Breast epithelium (tissue), 4 donors: Measurements from ENCODE around the gene ABHD16B. TPM values are rescaled to one million over a fixed set of nuclear protein-coding genes. Genes with fewer than 3 reads are reported as not detected.
A peak's percentile ranks its signal among the peaks of the same experiment; 100 is the strongest.

Experiments used
- DNase-seq, 2 donors: peaks; one replicate each; pipeline ENCODE4 v3.0.0-alpha.2; 2019; ENCODE audit warnings: low spot score in 2 of 2
- H3K27ac ChIP-seq, 2 donors: fragments of 200-600 bp; sonication (generic) in 1 of 2; one replicate each; pipeline ENCODE4 v1.5.1; 2016 to 2019; ENCODE audit warnings: mild to moderate bottlenecking in 1 of 2
- H3K27me3 ChIP-seq, 2 donors: fragments of 200-600 bp; sonication (generic) in 1 of 2; one replicate each; pipeline versions ENCODE4 v1.5.1 to v1.6.0; 2017 to 2019; ENCODE audit warnings: control low read depth in 1 of 2, mild to moderate bottlenecking in 1 of 2
- H3K36me3 ChIP-seq: fragments of 200-600 bp; one replicate; pipeline ENCODE4 v1.5.1; 2019
- H3K4me1 ChIP-seq, 2 donors: fragments of 200-600 bp; sonication (generic); one replicate each; pipeline ENCODE4 v1.5.1; 2016 to 2019; ENCODE audit warnings: control low read depth in 1 of 2
- H3K4me3 ChIP-seq, 3 donors: fragments of 200-600 bp; sonication (generic); 1 replicate in 2 of 3; 2 replicates in 1 of 3; pipeline ENCODE4 v1.5.1; 2016 to 2019; ENCODE audit warnings: mild to moderate bottlenecking in 3 of 3, moderate library complexity in 2 of 3
- H3K9me3 ChIP-seq, 2 donors: fragments of 200-600 bp; sonication (generic) in 1 of 2; one replicate each; pipeline ENCODE4 v1.5.1; 2016 to 2019; ENCODE audit warnings: control low read depth in 1 of 2
- POLR2A ChIP-seq: fragments of 450-650 bp; IDR thresholded peaks from one replicate; pipeline ENCODE4 v1.6.1; 2016; ENCODE audit warnings: antibody characterized with exemption, mild to moderate bottlenecking, moderate library complexity
- POLR2AphosphoS5 ChIP-seq, 3 donors: sonication (generic); formaldehyde crosslinking; IDR thresholded peaks; one replicate each; pipeline ENCODE4 v1.6.1; 2017; ENCODE audit warnings: antibody characterized with exemption in 3 of 3
- intact Hi-C: fragments of 100-400 bp; cut with DNase I; formaldehyde crosslinking; loops from one replicate; pipeline ENCODE4 v1.15.1; 2023; ENCODE audit warnings: low total_unique reads
- total RNA-seq, 3 donors: library from RNA; depleted of rRNA; stranded (reverse); fragments of >200 nt; gene quantifications; one replicate each; pipeline ENCODE4 v1.1.0, GENCODE V29; 2016
- TF ChIP-seq, protein P1 (sequence below), 3 donors: fragments of 450-650 bp; IDR thresholded peaks; one replicate each; pipeline ENCODE4 v1.5.1; 2016 to 2017; ENCODE audit warnings: antibody characterized with exemption in 3 of 3, mild to moderate bottlenecking in 3 of 3, moderate library complexity in 3 of 3

ABHD16B gene
- total RNA-seq, 3 donors from 2014 or later: not detected

- H3K27me3 ChIP-seq: no peaks in the 10 kb centered on the region
- TF ChIP-seq, protein P1, sequence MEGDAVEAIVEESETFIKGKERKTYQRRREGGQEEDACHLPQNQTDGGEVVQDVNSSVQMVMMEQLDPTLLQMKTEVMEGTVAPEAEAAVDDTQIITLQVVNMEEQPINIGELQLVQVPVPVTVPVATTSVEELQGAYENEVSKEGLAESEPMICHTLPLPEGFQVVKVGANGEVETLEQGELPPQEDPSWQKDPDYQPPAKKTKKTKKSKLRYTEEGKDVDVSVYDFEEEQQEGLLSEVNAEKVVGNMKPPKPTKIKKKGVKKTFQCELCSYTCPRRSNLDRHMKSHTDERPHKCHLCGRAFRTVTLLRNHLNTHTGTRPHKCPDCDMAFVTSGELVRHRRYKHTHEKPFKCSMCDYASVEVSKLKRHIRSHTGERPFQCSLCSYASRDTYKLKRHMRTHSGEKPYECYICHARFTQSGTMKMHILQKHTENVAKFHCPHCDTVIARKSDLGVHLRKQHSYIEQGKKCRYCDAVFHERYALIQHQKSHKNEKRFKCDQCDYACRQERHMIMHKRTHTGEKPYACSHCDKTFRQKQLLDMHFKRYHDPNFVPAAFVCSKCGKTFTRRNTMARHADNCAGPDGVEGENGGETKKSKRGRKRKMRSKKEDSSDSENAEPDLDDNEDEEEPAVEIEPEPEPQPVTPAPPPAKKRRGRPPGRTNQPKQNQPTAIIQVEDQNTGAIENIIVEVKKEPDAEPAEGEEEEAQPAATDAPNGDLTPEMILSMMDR (IDR thresholded peaks at IDR 0.05): no peak
- TF ChIP-seq POLR2A: no peak
- no peak for TF ChIP-seq POLR2AphosphoS5 (IDR thresholded peaks at IDR 0.05)
- no peaks in the 10 kb centered on the region for H3K9me3 ChIP-seq
- DNase-seq: no peak
- H3K4me3 ChIP-seq: peak overlapping the region; percentile 47 to 98 (median 71)
- no peaks in the 10 kb centered on the region for H3K36me3 ChIP-seq
- peak overlapping the region; percentile 48 to 87 for H3K27ac ChIP-seq
- peaks cover 8 to 16% of the 10 kb centered on the region in 2 donors for H3K4me1 ChIP-seq
- intact Hi-C loops: no loop called here
These were observed 29.7 kb upstream of the ABHD16B start for GRCh38 chr20:63831646-63831992.

GRCh38 chr20:63831993-63832686 lies 29.2 kb upstream of the ABHD16B start:
- intact Hi-C loops: no loop called here
- DNase-seq: no peak
- H3K4me1 ChIP-seq: peaks cover 8 to 16% of the 10 kb centered on the region in 2 donors
- no peaks in the 10 kb centered on the region for H3K27me3 ChIP-seq
- no peaks in the 10 kb centered on the region for H3K9me3 ChIP-seq
- peak overlapping the region; percentile 48 to 87 for H3K27ac ChIP-seq
- TF ChIP-seq POLR2A (no peak), POLR2AphosphoS5 (IDR thresholded peaks at IDR 0.05) (no peak)
- TF ChIP-seq, protein P1 (IDR thresholded peaks at IDR 0.05): no peak
- no peaks in the 10 kb centered on the region for H3K36me3 ChIP-seq
- H3K4me3 ChIP-seq: peak overlapping the region; percentile 47 to 98 (median 71)

DNA sequence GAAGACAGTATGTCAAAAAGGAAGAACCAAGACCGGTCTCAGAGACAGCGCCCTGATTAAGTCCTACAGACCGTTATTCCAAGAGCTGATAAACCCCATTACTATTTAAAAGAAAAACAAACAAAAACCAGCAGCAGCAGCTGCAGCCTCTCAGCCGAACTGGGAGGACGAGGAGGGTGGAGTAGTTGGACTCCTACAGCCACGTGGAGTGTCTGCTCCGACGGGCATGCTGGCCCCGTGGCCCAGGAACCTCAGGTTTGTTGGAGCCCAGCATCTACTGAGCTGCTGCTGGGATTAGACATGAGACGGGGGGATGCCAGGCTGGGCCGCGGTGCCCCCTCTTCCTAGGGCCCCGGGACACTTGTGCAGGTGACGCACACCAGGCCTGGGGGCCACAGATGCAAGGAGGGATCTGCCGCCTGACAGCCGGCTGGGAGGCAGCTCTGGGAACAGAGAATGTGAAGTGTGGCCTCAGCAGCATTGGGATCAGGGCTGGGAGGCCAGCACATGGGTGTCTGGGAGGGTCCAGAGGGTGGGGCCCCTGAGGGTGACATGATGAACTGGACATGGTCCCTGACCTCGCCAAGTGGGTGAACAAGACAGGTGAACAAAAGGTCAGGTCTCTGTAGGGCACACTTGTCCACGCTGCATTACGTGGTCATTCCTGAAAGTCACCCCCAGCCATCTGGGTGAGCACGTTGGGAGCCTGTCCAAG lies 27.4 kb upstream of the ABHD16B start:
- peaks cover 8 to 16% of the 10 kb centered on the region in 2 donors for H3K4me1 ChIP-seq
- DNase-seq: no peak

GRCh38 chr20:63834491-63834880 lies 26.8 kb upstream of the ABHD16B start:
- Histone ChIP-seq H3K9me3 (no peaks in the 10 kb centered on the region), H3K27ac (peak overlapping the region; percentile 80 to 94), H3K27me3 (no peaks in the 10 kb centered on the region), H3K36me3 (no peaks in the 10 kb centered on the region), H3K4me3 (peak overlapping the region in 2 of 3 donors; percentile 19 to 47), H3K4me1 (peaks cover 8 to 16% of the 10 kb centered on the region in 2 donors)
- no peak for TF ChIP-seq POLR2AphosphoS5 (IDR thresholded peaks at IDR 0.05)
- TF ChIP-seq POLR2A: no peak
- TF ChIP-seq, protein P1 (IDR thresholded peaks at IDR 0.05): no peak
- DNase-seq: no peak
- intact Hi-C loops: no loop called here

More for the DNA sequence above, 27.4 kb upstream of the ABHD16B start:
- Histone ChIP-seq H3K4me3 (no peak overlapping the region), H3K27ac (peak overlapping the region; percentile 80 to 94), H3K27me3 (no peaks in the 10 kb centered on the region), H3K36me3 (no peaks in the 10 kb centered on the region), H3K9me3 (no peaks in the 10 kb centered on the region)
- intact Hi-C loops: no loop called here
- TF ChIP-seq, protein P1 (IDR thresholded peaks at IDR 0.05): no peak
- TF ChIP-seq POLR2AphosphoS5 (IDR thresholded peaks at IDR 0.05): no peak
- TF ChIP-seq POLR2A: no peak
